HUES48 (cell line): Measurements from ENCODE around the gene NUP35.

Experiments
- H3K27ac ChIP-seq: one replicate; pipeline ENCODE4 v1.7.0; 2013; ENCODE audit warnings: low read depth, low read length, inconsistent platforms
- H3K27me3 ChIP-seq: 2 replicates; pipeline ENCODE4 v1.6.1; 2013; ENCODE audit warnings: mild to moderate bottlenecking, low read length; ENCODE audit not compliant: control insufficient read depth, insufficient read depth
- H3K36me3 ChIP-seq: 2 replicates; pipeline ENCODE4 v1.6.1; 2013; ENCODE audit warnings: low read length; ENCODE audit not compliant: control insufficient read depth, insufficient read depth
- H3K4me1 ChIP-seq: 2 replicates; pipeline ENCODE4 v1.6.1; 2013; ENCODE audit warnings: mild to moderate bottlenecking, low read length; ENCODE audit not compliant: control insufficient read depth, insufficient read depth
- H3K4me3 ChIP-seq: 2 replicates; pipeline ENCODE4 v1.5.1; 2013; ENCODE audit warnings: mild to moderate bottlenecking, low read depth, low read length
- H3K9ac ChIP-seq: 2 replicates; pipeline ENCODE4 v1.6.1; 2013; ENCODE audit warnings: mild to moderate bottlenecking, low read depth, low read length, moderate library complexity
- H3K9me3 ChIP-seq: 2 replicates; pipeline ENCODE4 v1.6.1; 2013; ENCODE audit warnings: low read length; ENCODE audit not compliant: control insufficient read depth, insufficient read depth

Gene NUP35

GRCh38 chr2:183207110-183207509, 82.9 kb downstream of the NUP35 start:
- H3K9ac ChIP-seq = no peak overlapping the region
- H3K4me3 ChIP-seq = no peak overlapping the region
- 0 out of 2 replicates have a peak, but pooled peaks cover 2% of the 10 kb centered on the region for H3K9me3 ChIP-seq
- H3K27me3 ChIP-seq = no peaks in the 10 kb centered on the region
- no peaks in the 10 kb centered on the region for H3K36me3 ChIP-seq
- 0 out of 2 replicates have a peak, but pooled peaks cover 5% of the 10 kb centered on the region for H3K4me1 ChIP-seq
- H3K27ac ChIP-seq = no peak overlapping the region

GRCh38 chr2:183209395-183210028, 85.3 kb downstream of the NUP35 start:
- Histone ChIP-seq H3K9ac (no peak overlapping the region), H3K27me3 (no peaks in the 10 kb centered on the region), H3K36me3 (no peaks in the 10 kb centered on the region), H3K4me3 (no peak overlapping the region), H3K27ac (no peak overlapping the region), H3K9me3 (0 out of 2 replicates have a peak, but pooled peaks cover 2% of the 10 kb centered on the region), H3K4me1 (0 out of 2 replicates have a peak, but pooled peaks cover under 1% of the 10 kb centered on the region)
